ENCODE measurements around the gene CDH13. TPM values are rescaled to one million over a fixed set of nuclear protein-coding genes. Genes with fewer than 3 reads are reported as not detected.

CDH13 gene
- total and polyA plus RNA-seq, 2 of the 8 experiments (the other 6 are each of a cell fraction or from before 2014, with no cell fraction given), result 2.3 to 2.4 TPM

DNA sequence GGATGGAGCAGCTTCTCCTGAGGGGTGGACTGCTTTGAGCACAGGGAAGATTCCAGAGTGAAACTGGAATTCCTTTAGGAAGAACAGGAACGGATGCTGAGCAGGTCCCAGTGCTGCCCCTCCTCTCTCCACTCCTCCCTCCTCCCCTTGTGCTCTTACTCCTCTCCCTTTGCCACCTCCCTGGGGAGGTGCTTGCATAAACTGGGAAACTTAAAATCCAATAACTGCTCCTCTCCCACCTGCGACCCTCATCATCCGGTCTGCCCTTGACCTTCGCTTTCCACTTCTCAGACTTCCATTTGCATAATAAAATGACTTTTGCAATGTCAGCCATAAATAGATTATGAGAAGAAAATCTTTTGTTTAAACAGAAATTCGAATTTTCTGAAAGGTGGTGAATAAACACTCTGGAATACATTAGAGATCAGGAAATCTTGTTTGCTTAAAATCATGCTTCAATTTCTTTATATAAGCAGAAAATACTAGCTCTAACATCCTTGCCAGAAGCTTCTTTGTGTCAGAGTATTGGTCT, 1204.8 kb downstream of the CDH13 start:
- Histone ChIP-seq H3K4ac (replicated peaks; ENCODE audit: insufficient read length, low read depth, low read length) (no peak overlapping the region), H3K14ac (ENCODE audit: insufficient read length) (no peak overlapping the region), H3K23ac (ENCODE audit: insufficient read length) (no peak overlapping the region), H3K23me2 (ENCODE audit: low read depth, low read length) (no peaks in the 10 kb centered on the region), H4K8ac (ENCODE audit: extremely low read depth, insufficient read depth, low read length) (no peak overlapping the region), H3K79me1 (ENCODE audit: low read depth, low read length) (no peaks in the 10 kb centered on the region), H2BK12ac (ENCODE audit: low read depth, low read length) (peak overlapping the region; percentile 29), H4K20me1 (replicated peaks in 1 of 2; ENCODE audit: control insufficient read depth in 1 of 2, insufficient read depth in 2 of 2, low read length in 2 of 2) (no peaks in the 10 kb centered on the region), H3K4me1 (replicated peaks in 1 of 4; ENCODE audit: control insufficient read depth in 3 of 4, insufficient read depth in 4 of 4, low read length in 3 of 4) (peaks cover 6 to 26% (median 8%) of the 10 kb centered on the region in 4 experiments), H3K27ac (ENCODE audit: low read depth, low read length) (no peak overlapping the region), H3K27me3 (replicated peaks in 1 of 4; ENCODE audit: control insufficient read depth in 3 of 4, extremely low read depth in 1 of 4, insufficient read depth in 3 of 4, low read length in 3 of 4) (no peaks in the 10 kb centered on the region), H3K36me3 (ENCODE audit: control insufficient read depth in 2 of 4, insufficient read depth in 4 of 4, low read length in 3 of 4) (no peaks in the 10 kb centered on the region), H2AFZ (ENCODE audit: low read length) (no peak overlapping the region), H3K4me2 (ENCODE audit: insufficient read depth in 1 of 2, low read depth in 2 of 2, low read length in 2 of 2) (no peak overlapping the region), H2BK5ac (ENCODE audit: low read depth, low read length) (0 out of 2 replicates have a peak overlapping the region, but pooled peaks have one; percentile 3), H3K18ac (ENCODE audit: extremely low read depth, low read length) (no peak overlapping the region; the same call in 1 of the 2 replicates), H2BK20ac (ENCODE audit: low read length) (0 out of 2 replicates have a peak overlapping the region, but pooled peaks have one; percentile 55), H4K5ac (ENCODE audit: insufficient read length, low read depth, low read length) (no peak overlapping the region), H2AK5ac (ENCODE audit: low read depth, low read length) (no peak overlapping the region), H2BK15ac (ENCODE audit: low read length) (peak overlapping the region; percentile 2; the same call in 1 of the 2 replicates), H3K56ac (replicated peaks; ENCODE audit: insufficient read length, low read depth, low read length) (no peak overlapping the region), H4K91ac (replicated peaks; ENCODE audit: insufficient read length, low read length) (no peak overlapping the region), H3K9ac (replicated peaks in 1 of 4; ENCODE audit: extremely low read depth in 1 of 4, low read depth in 3 of 4, low read length in 3 of 4) (no peak overlapping the region), H3K4me3 (ENCODE audit: extremely low read depth in 1 of 4, insufficient read depth in 2 of 4, low read depth in 3 of 4, low read length in 4 of 4) (no peak overlapping the region), H2BK120ac (replicated peaks; ENCODE audit: low read depth, low read length) (no peak overlapping the region), H3K9me3 (ENCODE audit: insufficient read depth in 2 of 2, low read depth in 1 of 2, low read length in 1 of 2) (peaks cover 9 to 13% of the 10 kb centered on the region in 2 experiments), H3K79me2 (ENCODE audit: control insufficient read depth in 1 of 2, insufficient read depth in 2 of 2, low read length in 2 of 2) (no peaks in the 10 kb centered on the region)
- FAIRE-seq, result no peak
- ChIA-PET CTCF (ENCODE audit: partially characterized antibody) (interaction anchor here (0.6 to 1.2 kb wide), 3 partner anchors 122 to 214 kb away, joined by 3 read pairs; partner anchors contain the start of gene OSGIN1), POLR2A (ENCODE audit: partially characterized antibody) (interaction anchor here (5.8 kb wide), 1 partner anchor 11 kb away, joined by 54 read pairs; no protein-coding TSS in a partner anchor)
- TF ChIP-seq NANOG (IDR thresholded peaks at IDR 0.05; ENCODE audit: insufficient read depth, low read depth, low read length, poor library complexity, severe bottlenecking) (no peak), TCF12 (IDR thresholded peaks at IDR 0.05; ENCODE audit: low read depth, low read length) (no peak), TEAD4 (IDR thresholded peaks at IDR 0.05; ENCODE audit: low read depth, low read length) (peak; percentile 52), PHF8 (conservative IDR thresholded peaks at IDR 0.05; ENCODE audit: low read depth, low read length) (no peak)
- no peak for DNase-seq (ENCODE audit: low read depth in 1 of 2, low spot score in 2 of 2)
- 52% methylated on average over 5 of the region's 5 CpGs; no CpG with 5 or more reads in 1 of the 2 experiments for WGBS, 2 experiments (ENCODE audit: extremely low coverage in 1 of 2, insufficient coverage in 1 of 2, insufficient read length in 1 of 2, insufficient replicate concordance in 2 of 2, low coverage in 1 of 2, low lambda C conversion rate in 2 of 2, missing lambda C conversion rate in 1 of 2)
